Progenitor cell of endocrine pancreas (in vitro differentiated cells): ENCODE data around the gene PCCA. TPM values are rescaled to one million over a fixed set of nuclear protein-coding genes. Genes with fewer than 3 reads are reported as not detected.
"Not testable (repeated sequence)": the region's sequence is repeated elsewhere in the genome, so short reads cannot be mapped to it uniquely, and the experiment has no call there.

ENCODE experiments used
- DNase-seq: peaks from one replicate; pipeline ENCODE4 v3.0.0; 2021; ENCODE audit warnings: low spot score; ENCODE audit not compliant: unreplicated experiment
- H3K27ac Mint-ChIP-seq: 2 replicates; pipeline ENCODE4 v1.8.0; 2021; ENCODE audit warnings: mild to moderate bottlenecking, moderate library complexity, mixed read lengths
- H3K27me3 Mint-ChIP-seq: 2 replicates; pipeline ENCODE4 v1.8.0; 2021; ENCODE audit warnings: mixed read lengths
- H3K36me3 Mint-ChIP-seq: 2 replicates; pipeline ENCODE4 v1.8.0; 2022; ENCODE audit warnings: mixed read lengths; ENCODE audit not compliant: insufficient read depth
- H3K4me1 Mint-ChIP-seq: 2 replicates; pipeline ENCODE4 v1.8.0; 2021; ENCODE audit warnings: low read depth, mixed read lengths
- H3K4me3 Mint-ChIP-seq: 2 replicates; pipeline ENCODE4 v1.8.0; 2021; ENCODE audit warnings: low read depth, mild to moderate bottlenecking, moderate library complexity, mixed read lengths
- H3K9me3 Mint-ChIP-seq: 2 replicates; pipeline ENCODE4 v1.8.0; 2021; ENCODE audit warnings: low read depth, mixed read lengths
- total RNA-seq: library from RNA; stranded (reverse); gene quantifications from 2 replicates; pipeline ENCODE4 v1.2.1, GENCODE V29; 2021
- TF ChIP-seq, protein P1 (sequence below): fragments of 200-600 bp; sonication (generic); IDR thresholded peaks from one replicate; pipeline ENCODE4 v1.5.0; 2021; ENCODE audit warnings: antibody characterized with exemption, mild to moderate bottlenecking; ENCODE audit not compliant: unreplicated experiment

The PCCA gene
- total RNA-seq, 1 donor from 2014 or later = 48.1 TPM

DNA sequence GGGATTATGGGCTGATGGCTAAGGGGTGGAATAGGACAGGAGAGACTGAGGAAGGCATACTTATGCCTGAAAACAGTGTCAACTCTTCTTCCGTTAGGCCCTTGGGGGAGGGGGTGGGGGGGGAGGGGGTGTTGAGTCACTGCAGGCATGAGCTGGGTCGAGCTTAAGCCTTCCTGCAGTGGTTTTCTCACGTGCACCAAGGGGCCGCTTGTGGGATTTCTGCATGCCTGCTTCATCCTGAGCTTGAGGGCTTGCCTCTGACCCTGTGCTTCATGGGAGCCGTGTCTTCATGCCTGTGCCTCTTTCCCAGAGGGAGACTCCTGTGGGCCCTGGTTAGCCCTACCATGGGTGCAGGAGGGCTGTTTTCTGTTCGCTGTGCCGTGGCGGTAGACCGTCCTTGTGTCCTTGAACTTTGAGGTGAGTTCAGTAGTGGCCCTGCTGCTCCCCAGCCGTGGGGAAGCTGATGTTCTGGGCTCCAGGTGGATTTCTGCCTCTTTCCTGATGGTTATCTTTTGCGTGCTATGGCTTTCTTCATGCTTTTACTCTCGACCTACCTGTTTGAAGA lies 186.1 kb downstream of the PCCA start:
- no peak overlapping the region for H3K4me3 Mint-ChIP-seq
- TF ChIP-seq, protein P1, sequence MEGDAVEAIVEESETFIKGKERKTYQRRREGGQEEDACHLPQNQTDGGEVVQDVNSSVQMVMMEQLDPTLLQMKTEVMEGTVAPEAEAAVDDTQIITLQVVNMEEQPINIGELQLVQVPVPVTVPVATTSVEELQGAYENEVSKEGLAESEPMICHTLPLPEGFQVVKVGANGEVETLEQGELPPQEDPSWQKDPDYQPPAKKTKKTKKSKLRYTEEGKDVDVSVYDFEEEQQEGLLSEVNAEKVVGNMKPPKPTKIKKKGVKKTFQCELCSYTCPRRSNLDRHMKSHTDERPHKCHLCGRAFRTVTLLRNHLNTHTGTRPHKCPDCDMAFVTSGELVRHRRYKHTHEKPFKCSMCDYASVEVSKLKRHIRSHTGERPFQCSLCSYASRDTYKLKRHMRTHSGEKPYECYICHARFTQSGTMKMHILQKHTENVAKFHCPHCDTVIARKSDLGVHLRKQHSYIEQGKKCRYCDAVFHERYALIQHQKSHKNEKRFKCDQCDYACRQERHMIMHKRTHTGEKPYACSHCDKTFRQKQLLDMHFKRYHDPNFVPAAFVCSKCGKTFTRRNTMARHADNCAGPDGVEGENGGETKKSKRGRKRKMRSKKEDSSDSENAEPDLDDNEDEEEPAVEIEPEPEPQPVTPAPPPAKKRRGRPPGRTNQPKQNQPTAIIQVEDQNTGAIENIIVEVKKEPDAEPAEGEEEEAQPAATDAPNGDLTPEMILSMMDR = no peak
- H3K9me3 Mint-ChIP-seq = no peaks in the 10 kb centered on the region
- H3K36me3 Mint-ChIP-seq = peaks cover 9% of the 10 kb centered on the region
- H3K27ac Mint-ChIP-seq = no peak overlapping the region
- H3K4me1 Mint-ChIP-seq = peaks cover 3% of the 10 kb centered on the region
- no peak for DNase-seq
- H3K27me3 Mint-ChIP-seq = no peaks in the 10 kb centered on the region

DNA sequence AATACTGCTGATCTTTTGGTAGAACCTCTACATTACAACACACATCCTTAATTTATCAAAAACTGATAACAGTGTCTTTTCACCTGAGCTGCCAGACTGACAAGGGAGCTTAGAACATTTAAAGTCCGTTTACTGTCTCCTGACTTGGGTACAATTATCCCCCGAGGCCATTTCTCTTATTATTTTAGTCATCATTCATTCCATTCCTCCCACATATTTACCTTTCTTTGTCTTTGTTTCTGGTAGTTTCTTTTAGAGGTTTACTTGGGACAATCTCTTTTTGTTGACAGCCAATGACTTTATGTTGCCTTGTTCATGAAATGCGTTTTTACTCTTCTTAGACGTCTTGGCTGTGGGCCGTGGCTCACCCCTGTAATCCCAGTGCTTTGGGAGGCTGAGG lies 186.9 kb downstream of the PCCA start:
- Mint-ChIP-seq H3K4me1 (peaks cover 8% of the 10 kb centered on the region), H3K9me3 (no peaks in the 10 kb centered on the region), H3K27me3 (no peaks in the 10 kb centered on the region), H3K4me3 (no peak overlapping the region), H3K27ac (no peak overlapping the region), H3K36me3 (peaks cover 15% of the 10 kb centered on the region)
- TF ChIP-seq, protein P1 = no peak
- DNase-seq = no peak

DNA sequence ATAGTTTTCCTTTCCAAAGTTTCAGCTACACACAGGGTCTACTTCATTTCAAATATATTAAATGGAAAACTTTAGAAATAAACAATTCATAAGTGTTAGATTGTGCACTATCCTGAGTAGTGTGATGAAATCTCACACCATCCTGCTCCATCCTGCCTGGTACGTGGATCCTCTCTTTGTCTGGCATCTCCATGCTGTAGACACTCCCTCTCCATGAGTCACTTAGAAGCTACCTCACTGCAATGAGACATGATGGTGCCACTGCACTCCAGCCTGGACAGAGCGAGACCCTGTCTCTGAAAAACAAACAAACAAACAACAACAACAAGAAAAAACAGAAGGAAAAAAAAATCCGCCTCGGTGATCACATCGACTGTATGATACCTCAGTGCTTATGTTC lies 191.8 kb downstream of the PCCA start:
- Mint-ChIP-seq H3K27ac (peak overlapping the region; percentile 26), H3K4me1 (peaks cover 4% of the 10 kb centered on the region), H3K27me3 (no peaks in the 10 kb centered on the region), H3K9me3 (peaks cover 3% of the 10 kb centered on the region), H3K4me3 (no peak overlapping the region), H3K36me3 (peaks cover 29% of the 10 kb centered on the region)
- TF ChIP-seq, protein P1 = no peak
- DNase-seq = no peak

DNA sequence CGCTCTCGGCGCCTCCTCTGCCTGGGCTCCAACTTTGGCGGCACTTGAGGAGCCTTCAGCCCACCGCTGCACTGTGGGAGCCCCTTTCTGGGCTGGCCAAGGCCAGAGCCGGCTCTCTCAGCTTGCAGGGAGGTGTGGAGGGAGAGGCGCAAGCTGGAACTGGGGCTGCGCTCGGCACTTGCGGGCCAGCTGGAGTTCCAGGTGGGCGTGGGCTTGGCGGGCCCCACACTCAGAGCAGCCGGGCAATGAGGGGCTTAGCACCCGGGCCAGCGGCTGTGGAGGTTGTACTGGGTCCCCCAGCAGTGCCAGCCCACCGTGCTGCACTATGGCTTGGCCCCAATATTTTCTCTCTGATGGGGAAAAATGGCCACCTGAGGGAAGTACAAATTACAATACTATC lies 193.4 kb downstream of the PCCA start:
- H3K27me3 Mint-ChIP-seq, H3K4me1 Mint-ChIP-seq, H3K4me3 Mint-ChIP-seq, H3K27ac Mint-ChIP-seq, H3K9me3 Mint-ChIP-seq, DNase-seq: not testable (repeated sequence)
- peaks cover 27% of the 10 kb centered on the region for H3K36me3 Mint-ChIP-seq

DNA sequence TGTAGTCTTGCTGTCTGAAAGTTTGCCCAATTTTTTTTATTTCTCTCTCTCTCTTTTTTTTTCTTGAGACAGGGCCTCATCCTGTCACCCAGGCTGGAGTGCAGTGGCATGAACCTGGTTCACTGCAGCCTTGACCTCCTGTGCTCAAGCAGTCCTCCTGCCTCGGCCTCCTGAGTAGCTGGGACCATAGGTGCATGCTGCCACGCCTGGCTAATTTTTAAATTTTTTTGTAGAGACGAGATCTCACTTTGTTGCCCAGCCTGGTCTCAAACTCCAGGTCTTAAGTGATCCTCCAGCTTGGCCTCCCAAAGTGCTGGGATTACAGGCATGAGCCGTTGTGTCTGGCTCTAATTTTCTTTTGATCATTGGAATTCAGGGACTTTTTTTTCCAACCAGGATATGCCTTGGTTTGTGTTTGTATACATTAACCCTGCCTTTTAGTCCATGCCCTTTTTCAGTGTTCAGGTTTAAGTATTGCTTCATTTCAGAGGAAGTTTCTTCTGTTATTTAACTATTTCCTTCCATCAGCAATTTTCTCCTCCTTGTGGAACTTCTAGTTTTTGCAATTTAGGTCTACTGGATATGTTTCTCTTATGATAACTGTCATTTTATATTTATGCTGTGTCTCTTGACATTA lies 201.4 kb downstream of the PCCA start:
- H3K4me1 Mint-ChIP-seq = peaks cover 4% of the 10 kb centered on the region
- no peaks in the 10 kb centered on the region for H3K9me3 Mint-ChIP-seq
- no peak for DNase-seq
- TF ChIP-seq, protein P1 = no peak
- H3K36me3 Mint-ChIP-seq = peaks cover 4% of the 10 kb centered on the region
- no peaks in the 10 kb centered on the region for H3K27me3 Mint-ChIP-seq
- no peak overlapping the region for H3K4me3 Mint-ChIP-seq
- no peak overlapping the region for H3K27ac Mint-ChIP-seq

DNA sequence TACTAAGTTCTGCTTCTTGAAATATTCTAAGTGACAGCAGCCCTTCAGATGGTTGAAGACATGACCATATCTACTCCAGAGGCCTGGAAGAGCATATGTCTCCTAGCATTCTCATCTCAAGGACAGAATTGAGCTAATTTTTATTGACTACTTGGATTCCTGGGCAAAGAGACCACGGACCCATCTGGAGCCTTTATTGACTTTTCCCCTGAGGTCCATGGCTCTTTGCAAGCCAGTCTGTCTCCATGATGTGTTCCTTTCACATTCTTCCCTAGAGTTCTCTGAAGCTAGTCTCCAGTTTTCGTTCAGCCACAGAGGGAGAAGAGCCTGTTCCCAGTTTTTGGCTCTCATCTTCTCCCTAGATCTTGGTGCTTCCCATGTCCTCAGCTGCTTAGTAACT lies 202.7 kb downstream of the PCCA start:
- Mint-ChIP-seq H3K27ac (peak overlapping the region; percentile 25), H3K9me3 (no peaks in the 10 kb centered on the region), H3K36me3 (no peaks in the 10 kb centered on the region), H3K27me3 (no peaks in the 10 kb centered on the region), H3K4me1 (peaks cover 4% of the 10 kb centered on the region), H3K4me3 (no peak overlapping the region)
- DNase-seq = no peak
- TF ChIP-seq, protein P1 = no peak
